ENCODE data around the gene TEAD4.
"Not testable (repeated sequence)": the region's sequence is repeated elsewhere in the genome, so short reads cannot be mapped to it uniquely, and the experiment has no call there.

Gene TEAD4

DNA sequence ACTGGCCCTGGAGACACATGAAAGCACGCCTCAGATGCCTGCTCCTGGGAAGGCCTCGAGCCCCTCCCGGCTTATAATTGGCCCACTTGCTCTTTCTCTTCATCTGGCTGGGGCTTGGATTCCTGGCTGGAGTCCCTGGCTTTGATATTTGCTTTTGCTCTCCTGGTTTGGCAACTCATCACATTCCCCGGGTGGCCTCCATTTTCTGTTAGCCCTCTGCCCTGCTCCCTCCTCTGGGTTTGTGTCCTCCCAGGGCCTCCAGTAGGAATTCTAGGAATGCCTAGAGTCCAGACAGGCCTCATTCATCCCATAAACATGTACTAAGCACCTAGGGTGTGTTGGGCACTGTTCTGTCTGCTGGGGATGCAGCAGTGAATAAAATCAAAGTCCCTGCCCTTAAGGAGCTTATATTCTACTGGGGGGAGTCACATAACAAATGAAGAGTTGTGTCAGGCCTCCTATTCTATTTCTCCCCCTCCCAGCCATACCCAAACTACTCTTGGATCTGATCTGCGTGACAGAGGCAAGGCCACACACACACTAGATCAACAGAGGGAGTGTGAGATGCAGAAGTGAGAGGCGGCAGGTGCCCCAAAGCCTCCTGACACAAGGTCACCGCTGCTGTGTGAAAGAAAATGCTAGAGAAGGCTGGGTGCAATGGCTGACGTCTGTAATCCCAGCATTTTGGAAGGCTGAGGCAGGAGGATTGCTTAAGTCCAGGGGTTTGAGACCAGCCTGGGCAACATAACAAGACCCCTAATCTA lies 96.7 kb downstream of the TEAD4 start:
- TF ChIP-seq, protein P1, sequence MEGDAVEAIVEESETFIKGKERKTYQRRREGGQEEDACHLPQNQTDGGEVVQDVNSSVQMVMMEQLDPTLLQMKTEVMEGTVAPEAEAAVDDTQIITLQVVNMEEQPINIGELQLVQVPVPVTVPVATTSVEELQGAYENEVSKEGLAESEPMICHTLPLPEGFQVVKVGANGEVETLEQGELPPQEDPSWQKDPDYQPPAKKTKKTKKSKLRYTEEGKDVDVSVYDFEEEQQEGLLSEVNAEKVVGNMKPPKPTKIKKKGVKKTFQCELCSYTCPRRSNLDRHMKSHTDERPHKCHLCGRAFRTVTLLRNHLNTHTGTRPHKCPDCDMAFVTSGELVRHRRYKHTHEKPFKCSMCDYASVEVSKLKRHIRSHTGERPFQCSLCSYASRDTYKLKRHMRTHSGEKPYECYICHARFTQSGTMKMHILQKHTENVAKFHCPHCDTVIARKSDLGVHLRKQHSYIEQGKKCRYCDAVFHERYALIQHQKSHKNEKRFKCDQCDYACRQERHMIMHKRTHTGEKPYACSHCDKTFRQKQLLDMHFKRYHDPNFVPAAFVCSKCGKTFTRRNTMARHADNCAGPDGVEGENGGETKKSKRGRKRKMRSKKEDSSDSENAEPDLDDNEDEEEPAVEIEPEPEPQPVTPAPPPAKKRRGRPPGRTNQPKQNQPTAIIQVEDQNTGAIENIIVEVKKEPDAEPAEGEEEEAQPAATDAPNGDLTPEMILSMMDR (IDR thresholded peaks at IDR 0.05) = no peak

DNA sequence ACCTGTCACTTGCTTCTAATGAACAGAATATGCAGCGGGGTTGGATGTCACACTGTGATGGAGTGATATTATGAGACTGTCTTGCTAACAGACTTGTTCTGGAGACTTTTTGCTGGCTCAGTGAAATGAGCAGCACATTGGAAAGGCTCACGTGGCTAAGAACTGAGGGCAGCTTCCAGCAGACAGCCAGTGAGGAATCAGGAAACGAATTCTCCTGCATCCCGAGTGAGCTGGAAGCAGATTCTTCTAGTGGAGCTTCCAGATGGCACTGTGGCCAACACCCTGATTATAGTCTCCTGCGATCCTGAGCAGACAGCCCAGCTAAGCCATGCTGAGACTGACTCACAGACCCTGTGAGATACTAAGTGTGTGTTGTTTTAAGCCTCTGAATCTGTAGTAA lies 101.9 kb downstream of the TEAD4 start:
- peaks cover 7% of the 10 kb centered on the region for H3K27me3 Mint-ChIP-seq (ENCODE audit: low read depth, poor library complexity)
- DNase-seq = no peak
- peaks cover under 1% of the 10 kb centered on the region for H3K4me1 Mint-ChIP-seq
- TF ChIP-seq, protein P1 (IDR thresholded peaks at IDR 0.05) = no peak
- H3K27ac Mint-ChIP-seq = no peak overlapping the region
- no peak overlapping the region for H3K4me3 Mint-ChIP-seq
- no peaks in the 10 kb centered on the region for H3K36me3 Mint-ChIP-seq (ENCODE audit: low read depth)
- peaks cover 21% of the 10 kb centered on the region for H3K9me3 Mint-ChIP-seq

More for the DNA sequence above, 96.7 kb downstream of the TEAD4 start:
- peaks cover 10% of the 10 kb centered on the region for H3K27me3 Mint-ChIP-seq (ENCODE audit: low read depth, poor library complexity)
- no peak for DNase-seq
- peak overlapping the region; percentile 19 for H3K27ac Mint-ChIP-seq
- H3K9me3 Mint-ChIP-seq = peaks cover 7% of the 10 kb centered on the region
- H3K4me3 Mint-ChIP-seq = no peak overlapping the region
- no peaks in the 10 kb centered on the region for H3K36me3 Mint-ChIP-seq (ENCODE audit: low read depth)
- H3K4me1 Mint-ChIP-seq = peaks cover 16% of the 10 kb centered on the region

DNA sequence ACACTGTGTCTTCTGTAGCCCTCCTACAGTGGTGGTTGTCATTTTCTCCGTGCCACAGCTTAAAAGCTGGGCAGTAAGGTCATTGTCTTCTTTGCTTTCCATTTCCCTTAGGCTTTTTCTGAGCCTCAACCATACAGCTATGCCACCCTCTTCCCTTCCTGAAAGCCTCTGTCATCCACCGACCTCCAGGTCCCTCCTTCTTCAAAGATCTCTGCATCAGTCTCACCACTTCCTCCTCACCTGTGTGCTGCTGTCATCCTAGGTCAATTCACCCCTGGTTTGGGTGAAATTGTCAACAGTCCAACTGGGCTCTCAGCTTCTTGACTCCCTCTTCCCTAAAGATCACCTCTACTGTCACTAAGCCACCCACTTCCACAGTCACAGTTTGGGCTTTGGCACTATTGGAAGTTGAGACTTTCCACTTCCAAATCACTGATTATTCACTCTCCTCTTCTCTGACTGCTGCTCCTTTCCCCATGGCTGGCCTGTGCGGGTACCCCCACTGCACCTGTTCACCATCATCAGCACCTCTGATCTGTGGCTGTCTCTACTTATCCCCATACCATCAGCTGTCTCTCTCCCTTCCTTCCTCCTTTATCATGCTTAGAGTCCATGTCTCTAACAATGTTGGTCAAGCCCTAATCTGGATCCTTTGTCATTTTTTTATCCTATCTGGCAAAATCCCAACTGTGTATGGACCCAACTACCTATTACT lies 102.5 kb downstream of the TEAD4 start:
- no peak for DNase-seq
- no peaks in the 10 kb centered on the region for H3K36me3 Mint-ChIP-seq (ENCODE audit: low read depth)

DNA sequence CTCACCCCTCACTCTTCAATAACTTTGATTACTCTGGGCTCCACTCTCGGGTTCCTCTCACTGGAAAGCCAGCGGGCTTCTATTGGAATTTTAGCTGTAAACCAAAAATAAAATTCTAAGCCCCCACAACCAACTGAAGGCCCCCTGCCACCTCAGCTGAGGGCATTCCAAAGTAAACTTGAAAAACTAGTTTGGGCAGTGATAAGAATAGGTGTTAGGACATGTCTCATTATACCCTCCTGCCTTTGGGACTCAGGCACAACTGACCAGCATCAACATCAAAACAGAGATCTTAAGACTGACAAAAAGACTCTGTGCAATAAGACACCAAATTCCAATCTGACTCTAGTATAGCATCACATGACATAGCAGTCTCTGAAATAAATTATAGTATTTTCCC lies 106.1 kb downstream of the TEAD4 start:
- Mint-ChIP-seq H3K36me3 (ENCODE audit: low read depth) (no peaks in the 10 kb centered on the region), H3K27me3 (ENCODE audit: low read depth, poor library complexity) (peaks cover 12% of the 10 kb centered on the region), H3K9me3 (peaks cover 14% of the 10 kb centered on the region), H3K4me1 (peaks cover 6% of the 10 kb centered on the region), H3K4me3 (no peak overlapping the region), H3K27ac (no peak overlapping the region)
- TF ChIP-seq, protein P1 (IDR thresholded peaks at IDR 0.05) = no peak
- no peak for DNase-seq

More for the DNA sequence above, 102.5 kb downstream of the TEAD4 start:
- TF ChIP-seq, protein P1 (IDR thresholded peaks at IDR 0.05) = no peak
- Mint-ChIP-seq H3K4me1 (no peaks in the 10 kb centered on the region), H3K4me3 (no peak overlapping the region), H3K27ac (no peak overlapping the region), H3K9me3 (peaks cover 21% of the 10 kb centered on the region), H3K27me3 (ENCODE audit: low read depth, poor library complexity) (peaks cover 8% of the 10 kb centered on the region)

DNA sequence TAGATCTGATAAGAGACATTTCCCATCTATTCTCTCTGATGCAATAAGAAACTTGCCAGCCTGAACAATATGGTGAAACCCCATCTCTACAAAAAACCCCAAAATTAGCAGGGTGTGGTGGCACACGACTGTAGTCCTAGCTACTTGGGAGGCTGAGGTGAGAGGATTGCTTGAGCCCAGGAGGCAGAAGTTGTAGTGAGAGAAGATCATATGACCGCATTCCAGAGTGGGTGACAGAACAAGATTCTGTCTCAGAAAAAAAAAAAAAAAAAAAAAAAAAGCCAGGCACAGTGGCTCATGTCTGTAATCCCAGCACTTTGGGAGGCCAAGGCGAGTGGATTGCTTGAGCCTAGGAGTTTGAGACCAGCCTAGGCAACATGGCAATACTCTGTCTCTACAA lies 106.6 kb downstream of the TEAD4 start:
- H3K4me1 Mint-ChIP-seq; H3K4me3 Mint-ChIP-seq; DNase-seq; H3K27ac Mint-ChIP-seq; H3K36me3 Mint-ChIP-seq (ENCODE audit: low read depth): not testable (repeated sequence)
- Mint-ChIP-seq H3K9me3 (peaks cover 14% of the 10 kb centered on the region), H3K27me3 (ENCODE audit: low read depth, poor library complexity) (peaks cover 12% of the 10 kb centered on the region)

DNA sequence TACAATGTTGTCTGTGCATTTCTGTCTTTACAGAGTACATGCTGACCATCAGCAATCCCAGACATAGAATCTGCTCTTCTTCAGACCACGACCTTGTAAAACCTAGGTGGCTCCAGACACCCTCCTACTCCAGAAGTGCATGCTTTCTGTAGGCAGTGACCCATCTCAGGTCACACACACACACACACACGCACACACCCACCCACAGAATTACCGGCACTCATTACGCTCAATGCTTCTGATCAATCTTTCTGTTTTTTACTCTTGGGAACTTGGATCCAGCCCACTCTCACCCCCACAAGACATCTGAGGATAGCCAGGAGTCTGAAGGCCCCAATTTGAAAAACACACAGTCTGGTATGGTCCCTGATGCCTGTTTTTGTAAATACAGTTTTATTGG lies 110.5 kb downstream of the TEAD4 start:
- TF ChIP-seq, protein P1 (IDR thresholded peaks at IDR 0.05) = no peak
- H3K4me3 Mint-ChIP-seq = no peak overlapping the region
- H3K27ac Mint-ChIP-seq = no peak overlapping the region
- DNase-seq = no peak
- H3K27me3 Mint-ChIP-seq (ENCODE audit: low read depth, poor library complexity) = peaks cover 9% of the 10 kb centered on the region
- no peaks in the 10 kb centered on the region for H3K36me3 Mint-ChIP-seq (ENCODE audit: low read depth)
- H3K4me1 Mint-ChIP-seq = peaks cover 23% of the 10 kb centered on the region
- H3K9me3 Mint-ChIP-seq = no peaks in the 10 kb centered on the region

Data from nephron progenitor cell (in vitro differentiated cells).